AG10803 (cell line): ENCODE data around the gene IL11RA.

Source experiments
- DNase-seq: peaks from one replicate; pipeline ENCODE4 v3.0.0; 2010; ENCODE audit warnings: low read depth
- H3K4me3 ChIP-seq: 2 replicates; pipeline ENCODE4 v1.5.1; 2011; ENCODE audit warnings: mild to moderate bottlenecking, low read length, control low read depth
- TF ChIP-seq, protein P1 (sequence below): conservative IDR thresholded peaks from 2 replicates; pipeline ENCODE4 v1.5.1; 2011; ENCODE audit warnings: mild to moderate bottlenecking, low read length, control low read depth, inconsistent platforms

IL11RA gene

GRCh38 chr9:34710023-34710422 lies 58.0 kb downstream of the IL11RA start, which contains the start of gene CCL21:
Gene CCL21, minus strand, starts transcription at chr9:34710136. Its CDS starts 70 bp downstream, at chr9:34710066.
- H3K4me3 ChIP-seq: no peak within 1 kb of the TSS
- no peak for DNase-seq
- TF ChIP-seq, protein P1, sequence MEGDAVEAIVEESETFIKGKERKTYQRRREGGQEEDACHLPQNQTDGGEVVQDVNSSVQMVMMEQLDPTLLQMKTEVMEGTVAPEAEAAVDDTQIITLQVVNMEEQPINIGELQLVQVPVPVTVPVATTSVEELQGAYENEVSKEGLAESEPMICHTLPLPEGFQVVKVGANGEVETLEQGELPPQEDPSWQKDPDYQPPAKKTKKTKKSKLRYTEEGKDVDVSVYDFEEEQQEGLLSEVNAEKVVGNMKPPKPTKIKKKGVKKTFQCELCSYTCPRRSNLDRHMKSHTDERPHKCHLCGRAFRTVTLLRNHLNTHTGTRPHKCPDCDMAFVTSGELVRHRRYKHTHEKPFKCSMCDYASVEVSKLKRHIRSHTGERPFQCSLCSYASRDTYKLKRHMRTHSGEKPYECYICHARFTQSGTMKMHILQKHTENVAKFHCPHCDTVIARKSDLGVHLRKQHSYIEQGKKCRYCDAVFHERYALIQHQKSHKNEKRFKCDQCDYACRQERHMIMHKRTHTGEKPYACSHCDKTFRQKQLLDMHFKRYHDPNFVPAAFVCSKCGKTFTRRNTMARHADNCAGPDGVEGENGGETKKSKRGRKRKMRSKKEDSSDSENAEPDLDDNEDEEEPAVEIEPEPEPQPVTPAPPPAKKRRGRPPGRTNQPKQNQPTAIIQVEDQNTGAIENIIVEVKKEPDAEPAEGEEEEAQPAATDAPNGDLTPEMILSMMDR: no peak
